ENCODE results near the gene ABO. TPM values are rescaled to one million over a fixed set of nuclear protein-coding genes. Genes with fewer than 3 reads are reported as not detected.

ABO gene
- total and polyA plus RNA-seq, 2 donors (not counting 3 experiments of a cell fraction or from before 2014, with no cell fraction given) = not detected

GRCh38 chr9:133294257-133294656 lies 19.3 kb upstream of the ABO start:
- Histone ChIP-seq H3K9me1 (replicated peaks; ENCODE audit: control insufficient read depth, extremely low read depth, insufficient read depth, low read length) (no peaks in the 10 kb centered on the region), H3K4me2 (ENCODE audit: insufficient read depth, low read length) (no peak overlapping the region), H2AFZ (ENCODE audit: low read depth, low read length) (no peak overlapping the region), H3K9me3 (replicated peaks; ENCODE audit: control insufficient read depth, insufficient read depth, low read length) (peaks cover 3% of the 10 kb centered on the region), H4K20me1 (replicated peaks; ENCODE audit: control insufficient read depth, extremely low read depth, insufficient read depth, low read length) (no peaks in the 10 kb centered on the region), H3K27ac (ENCODE audit: insufficient read depth, low read depth, low read length) (no peak overlapping the region), H3K36me3 (ENCODE audit: control insufficient read depth in 2 of 2, extremely low read depth in 1 of 2, insufficient read depth in 2 of 2, low read length in 2 of 2) (no peaks in the 10 kb centered on the region), H3K9ac (replicated peaks; ENCODE audit: extremely low read depth, insufficient read depth, low read length) (no peak overlapping the region), H3K79me2 (ENCODE audit: control insufficient read depth, insufficient read depth, low read length) (no peaks in the 10 kb centered on the region), H3K27me3 (ENCODE audit: control insufficient read depth in 2 of 2, insufficient read depth in 2 of 2, low read length in 2 of 2) (peaks cover 0 to 7% of the 10 kb centered on the region in 2 experiments), H3K4me1 (ENCODE audit: control insufficient read depth, extremely low read depth, insufficient read depth, low read length) (no peaks in the 10 kb centered on the region), H3K4me3 (replicated peaks in 1 of 3; ENCODE audit: insufficient read depth in 1 of 3, low read depth in 1 of 3, low read length in 3 of 3) (no peak overlapping the region)
- no peak for DNase-seq (ENCODE audit: low read depth, low spot score)
- dilution Hi-C loops (cut with MboI; ENCODE audit: extremely low pct_ligation_motif_present, low sequenced_read_pairs) (no loop called here), intact Hi-C loops (cut with micrococcal nuclease) (no loop called here)
- no TSS peak for BruUV-seq (replicated peaks)
- TF ChIP-seq POLR2A (IDR thresholded peaks at IDR 0.05; ENCODE audit: low read depth, low read length) = no peak
- no peak for TF ChIP-seq MYC (IDR thresholded peaks at IDR 0.05; ENCODE audit: low read depth, low read length)
- no peak for TF ChIP-seq JUN (IDR thresholded peaks at IDR 0.05; ENCODE audit: borderline replicate concordance, insufficient read depth, insufficient read length, low read depth)
- no peak for TF ChIP-seq MAX (IDR thresholded peaks at IDR 0.05; ENCODE audit: insufficient read depth, insufficient read length)
- TF ChIP-seq GATA2 (IDR thresholded peaks at IDR 0.05; ENCODE audit: insufficient read depth, insufficient read length, low read depth, low read length) = no peak
- TF ChIP-seq EZH2 (IDR thresholded peaks at IDR 0.05; ENCODE audit: borderline replicate concordance, low read depth, low read length, severe bottlenecking) = no peak
- no peak for TF ChIP-seq FOS (IDR thresholded peaks at IDR 0.05; ENCODE audit: borderline replicate concordance, insufficient read depth, low read length)
- no peak for TF ChIP-seq POLR2AphosphoS5 (IDR thresholded peaks at IDR 0.05; ENCODE audit: insufficient read depth, low read depth, low read length)
- no peak for TF ChIP-seq CTCF (IDR thresholded peaks at IDR 0.05; ENCODE audit: extremely low read depth in 1 of 2, insufficient read depth in 1 of 2, low read depth in 1 of 2, low read length in 2 of 2)
- ChIA-PET CTCF (no interaction called here), POLR2A (no interaction called here)
- no peak for FAIRE-seq

All from endothelial cell of umbilical vein (primary cell).